ENCODE results near the gene BAIAP3.
A peak's percentile ranks its signal among the peaks of the same experiment; 100 is the strongest.

The BAIAP3 gene

GRCh38 chr16:1347962-1348361, 14.5 kb downstream of the BAIAP3 start:
- no peak for DNase-seq

- DNase-seq: no peak
Measured at GRCh38 chr16:1348441-1348840, 15.0 kb downstream of the BAIAP3 start.

- no peak for DNase-seq
Measured at GRCh38 chr16:1348926-1349325, 15.5 kb downstream of the BAIAP3 start.

GRCh38 chr16:1349351-1349750, 15.9 kb downstream of the BAIAP3 start:
- DNase-seq: no peak

- DNase-seq: no peak
Measured at GRCh38 chr16:1349951-1350350, 16.5 kb downstream of the BAIAP3 start.

- DNase-seq: no peak
Measured at GRCh38 chr16:1350691-1351090, 17.2 kb downstream of the BAIAP3 start.

- no peak for DNase-seq
Measured at GRCh38 chr16:1351215-1351581, 17.8 kb downstream of the BAIAP3 start.

GRCh38 chr16:1351582-1352362, 18.3 kb downstream of the BAIAP3 start, which contains the start of the genes GNPTG and TSR3:
Gene GNPTG (plus strand): TSS chr16:1351931. CDS start chr16:1351966, 35 bp downstream.
Gene TSR3 (minus strand): TSS chr16:1351878. CDS start chr16:1351804, 74 bp downstream.
- peak; percentile 3 to 17 for DNase-seq

GRCh38 chr16:1354815-1355540, 21.5 kb downstream of the BAIAP3 start:
- DNase-seq: no peak

- no peak for DNase-seq
Measured at GRCh38 chr16:1355591-1355990, 22.1 kb downstream of the BAIAP3 start.

- no peak for DNase-seq
Measured at GRCh38 chr16:1356061-1356900, 22.8 kb downstream of the BAIAP3 start.

- no peak for DNase-seq
Measured at GRCh38 chr16:1357906-1358566, 24.6 kb downstream of the BAIAP3 start.

- no peak for DNase-seq
Measured at GRCh38 chr16:1361685-1362360, 28.4 kb downstream of the BAIAP3 start.

GRCh38 chr16:1362807-1363206, 29.4 kb downstream of the BAIAP3 start:
- no peak for DNase-seq

- peak; percentile 17 to 24 for DNase-seq
Measured at GRCh38 chr16:1363501-1364041, 30.1 kb downstream of the BAIAP3 start.

GRCh38 chr16:1364510-1364909, 31.1 kb downstream of the BAIAP3 start:
- DNase-seq: no peak

- DNase-seq: no peak
Measured at GRCh38 chr16:1366060-1366711, 32.7 kb downstream of the BAIAP3 start.

GRCh38 chr16:1366712-1367299, 33.4 kb downstream of the BAIAP3 start:
- DNase-seq: no peak

GRCh38 chr16:1367486-1368174, 34.2 kb downstream of the BAIAP3 start:
- no peak for DNase-seq

All from Kasumi-1 (cell line).